Activated CD4-positive, alpha-beta T cell treated with anti-CD3 and anti-CD28 coated beads for 36 hours (primary cell): ENCODE measurements around the gene MSMP. TPM values are rescaled to one million over a fixed set of nuclear protein-coding genes. Genes with fewer than 3 reads are reported as not detected.

ENCODE experiments used
- microRNA-seq: library from miRNA; unstranded; fragments of <30 nt; microRNA quantifications from one replicate; pipeline ENCODE4 v1.2.0, GENCODE V29; 2021; ENCODE audit warnings: borderline replicate concordance
- total RNA-seq, 2 experiments: library from RNA; stranded (reverse); gene quantifications; one replicate each; pipeline ENCODE4 v1.2.3, GENCODE V29; 2021

MSMP gene
- total RNA-seq, 2 experiments from 2014 or later = 0.39 TPM; not detected in 1

Small RNA genes lying within 50 kb of the gene (microRNA-seq; reads per million reads assigned to microRNA genes)
- gene MIR6852 = not detected
- not detected for gene MIR6853

Other genes with a start within 250 kb of the MSMP start
- gene TESK1, start 149.0 kb downstream of the MSMP start, total RNA-seq = 10 to 100 TPM; 23.3 to 27.7 TPM
- gene CD72, start 135.9 kb downstream of the MSMP start, total RNA-seq = 1 to 10 TPM; 6.5 to 8.7 TPM
- gene SIT1, start 103.3 kb downstream of the MSMP start, total RNA-seq = 10 to 100 TPM; 76.5 to 80.9 TPM
- gene RMRP, start 96.3 kb downstream of the MSMP start, total RNA-seq = over 10,000 TPM in 1 of 2 experiments, 100 to 1,000 TPM in 1; 894 to 11,462 TPM
- 10 to 100 TPM in 1 of 2 experiments, 1 to 10 TPM in 1; 7.9 to 10.4 TPM for gene CCDC107, start 96.0 kb downstream of the MSMP start, total RNA-seq
- gene ARHGEF39, start 89.1 kb downstream of the MSMP start, total RNA-seq = 10 to 100 TPM; 19.1 to 23.1 TPM
- 1 to 10 TPM; 2.9 to 3.1 TPM for gene CA9, start 80.3 kb downstream of the MSMP start, total RNA-seq
- gene TPM2, start 64.4 kb downstream of the MSMP start, total RNA-seq = 1 to 10 TPM; 4.3 to 5.5 TPM
- 100 to 1,000 TPM; 217 to 238 TPM for gene TLN1, start 22.1 kb downstream of the MSMP start, total RNA-seq
- gene CREB3, start 21.6 kb downstream of the MSMP start, total RNA-seq = 10 to 100 TPM; 24.0 to 26.0 TPM
- 10 to 100 TPM; 19.6 to 23.7 TPM for gene GBA2, start 5.0 kb downstream of the MSMP start, total RNA-seq
- gene RGP1, start 5.0 kb downstream of the MSMP start, total RNA-seq = 10 to 100 TPM; 14.0 to 15.5 TPM
- gene NPR2, start 37.3 kb upstream of the MSMP start, total RNA-seq = 10 to 100 TPM in 1 of 2 experiments, 1 to 10 TPM in 1; 9.3 to 10.5 TPM
- 1 to 10 TPM in 1 of 2 experiments, under 1 TPM in 1; 0.85 to 1.7 TPM for gene SPAG8, start 58.0 kb upstream of the MSMP start, total RNA-seq
- gene HINT2, start 60.8 kb upstream of the MSMP start, total RNA-seq = 10 to 100 TPM; 47.4 to 61.1 TPM
- not detected for gene FAM221B, start 74.5 kb upstream of the MSMP start, total RNA-seq
- 1 to 10 TPM; 5.8 to 6.9 TPM for gene TMEM8B, start 75.0 kb upstream of the MSMP start, total RNA-seq
- gene OR13J1, start 116.1 kb upstream of the MSMP start, total RNA-seq = not detected
- not detected for gene HRCT1, start 151.9 kb upstream of the MSMP start, total RNA-seq
- not detected for gene SPAAR, start 155.2 kb upstream of the MSMP start, total RNA-seq
- not detected for gene OR2S2, start 203.9 kb upstream of the MSMP start, total RNA-seq